ENCODE results near the gene CPT1A. TPM values are rescaled to one million over a fixed set of nuclear protein-coding genes. Genes with fewer than 3 reads are reported as not detected.

The CPT1A gene
- total and polyA plus RNA-seq, 8 donors = 7.0 to 103 (median 30.1) TPM

DNA sequence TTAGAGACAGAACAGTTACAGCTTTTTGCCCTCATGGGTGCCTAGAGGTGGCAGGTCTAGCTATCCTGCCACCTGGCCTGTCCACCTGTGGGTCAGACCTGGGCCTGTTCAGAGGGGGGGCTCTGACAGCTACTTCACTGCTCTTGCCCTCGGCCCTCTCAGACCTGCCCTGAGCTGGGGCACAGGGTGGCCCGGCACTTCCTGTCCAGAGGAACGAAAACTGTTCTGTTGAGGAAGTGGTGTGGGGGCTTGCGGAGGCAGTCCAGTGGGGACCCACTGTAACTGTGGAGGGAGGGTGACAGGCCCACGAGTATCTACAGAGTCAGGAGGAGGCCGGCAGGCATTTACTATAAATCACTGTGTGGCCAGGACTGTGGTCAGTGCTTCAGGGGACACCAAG lies 106.6 kb downstream of the CPT1A start:
- H3K27ac ChIP-seq = no peak overlapping the region
- no peak overlapping the region for H3K4me3 ChIP-seq
- no peak for TF ChIP-seq POLR2A (IDR thresholded peaks at IDR 0.05)
- no peak for TF ChIP-seq EP300 (IDR thresholded peaks at IDR 0.05)
- no peak for TF ChIP-seq POLR2AphosphoS5 (IDR thresholded peaks at IDR 0.05)
- TF ChIP-seq, protein P1, sequence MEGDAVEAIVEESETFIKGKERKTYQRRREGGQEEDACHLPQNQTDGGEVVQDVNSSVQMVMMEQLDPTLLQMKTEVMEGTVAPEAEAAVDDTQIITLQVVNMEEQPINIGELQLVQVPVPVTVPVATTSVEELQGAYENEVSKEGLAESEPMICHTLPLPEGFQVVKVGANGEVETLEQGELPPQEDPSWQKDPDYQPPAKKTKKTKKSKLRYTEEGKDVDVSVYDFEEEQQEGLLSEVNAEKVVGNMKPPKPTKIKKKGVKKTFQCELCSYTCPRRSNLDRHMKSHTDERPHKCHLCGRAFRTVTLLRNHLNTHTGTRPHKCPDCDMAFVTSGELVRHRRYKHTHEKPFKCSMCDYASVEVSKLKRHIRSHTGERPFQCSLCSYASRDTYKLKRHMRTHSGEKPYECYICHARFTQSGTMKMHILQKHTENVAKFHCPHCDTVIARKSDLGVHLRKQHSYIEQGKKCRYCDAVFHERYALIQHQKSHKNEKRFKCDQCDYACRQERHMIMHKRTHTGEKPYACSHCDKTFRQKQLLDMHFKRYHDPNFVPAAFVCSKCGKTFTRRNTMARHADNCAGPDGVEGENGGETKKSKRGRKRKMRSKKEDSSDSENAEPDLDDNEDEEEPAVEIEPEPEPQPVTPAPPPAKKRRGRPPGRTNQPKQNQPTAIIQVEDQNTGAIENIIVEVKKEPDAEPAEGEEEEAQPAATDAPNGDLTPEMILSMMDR (IDR thresholded peaks at IDR 0.05) = no peak
- no peaks in the 10 kb centered on the region for H3K36me3 ChIP-seq
- intact Hi-C loops (cut with DNase I; ENCODE audit: low total_unique reads) = no loop called here
- no peaks in the 10 kb centered on the region for H3K9me3 ChIP-seq
- no peak for DNase-seq
- no peaks in the 10 kb centered on the region for H3K4me1 ChIP-seq
- WGBS, 5 donors = 65 to 86% (median 76%) methylated on average over 6 of the region's 6 CpGs
- H3K27me3 ChIP-seq = no peaks in the 10 kb centered on the region

DNA sequence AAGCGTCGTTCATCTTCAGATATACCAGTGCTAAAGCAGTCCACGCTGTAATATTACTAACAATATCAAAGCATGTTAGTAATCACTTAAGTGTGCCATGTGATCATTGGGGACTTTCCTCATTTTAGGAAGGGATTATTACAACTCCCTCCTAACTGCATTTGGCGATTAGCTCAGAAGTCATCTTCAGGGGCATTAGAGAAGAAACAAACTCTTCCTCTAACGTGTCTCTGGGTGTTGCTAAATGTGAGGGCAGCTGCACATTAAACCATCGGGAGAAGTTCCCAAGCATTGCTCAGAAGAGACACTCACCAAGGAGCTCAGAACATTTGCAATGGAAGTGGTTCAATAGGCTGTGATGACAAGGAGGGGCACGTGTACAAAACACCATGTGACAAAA lies 107.6 kb downstream of the CPT1A start:
- 82 to 89% (median 87%) methylated on average over 7 of the region's 7 CpGs for WGBS, 5 donors
- no peaks in the 10 kb centered on the region for H3K4me1 ChIP-seq
- intact Hi-C loops (cut with DNase I; ENCODE audit: low total_unique reads) = no loop called here
- no peak overlapping the region for H3K4me3 ChIP-seq
- H3K27ac ChIP-seq = no peak overlapping the region
- TF ChIP-seq POLR2A (IDR thresholded peaks at IDR 0.05) (no peak), EP300 (IDR thresholded peaks at IDR 0.05) (no peak), POLR2AphosphoS5 (IDR thresholded peaks at IDR 0.05) (no peak)
- TF ChIP-seq, protein P1 (IDR thresholded peaks at IDR 0.05) = no peak
- H3K27me3 ChIP-seq = no peaks in the 10 kb centered on the region
- no peaks in the 10 kb centered on the region for H3K36me3 ChIP-seq
- no peaks in the 10 kb centered on the region for H3K9me3 ChIP-seq
- no peak for DNase-seq

DNA sequence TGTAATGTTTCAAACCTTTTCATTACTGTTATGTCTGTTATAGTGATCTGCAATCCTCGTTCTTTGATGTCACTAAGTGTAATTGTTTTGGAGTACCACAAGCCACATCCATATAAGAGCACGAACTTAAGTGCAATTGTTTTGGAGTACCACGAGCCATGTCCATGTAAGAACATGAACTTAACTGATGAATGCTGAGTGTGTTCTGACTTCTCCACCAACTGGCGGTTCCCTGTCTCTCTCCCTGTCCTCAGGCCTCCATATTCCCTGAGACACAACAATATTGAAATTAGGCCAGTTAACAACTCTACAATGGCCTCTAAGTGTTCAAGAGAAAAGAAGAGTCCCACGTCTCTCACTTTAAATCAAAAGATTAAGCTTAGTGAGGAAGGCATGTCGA lies 113.9 kb downstream of the CPT1A start:
- Histone ChIP-seq H3K9me3 (no peaks in the 10 kb centered on the region), H3K36me3 (no peaks in the 10 kb centered on the region), H3K4me3 (no peak overlapping the region), H3K27ac (no peak overlapping the region), H3K27me3 (no peaks in the 10 kb centered on the region), H3K4me1 (no peaks in the 10 kb centered on the region)
- DNase-seq = no peak
- no peak for TF ChIP-seq POLR2A (IDR thresholded peaks at IDR 0.05)
- no peak for TF ChIP-seq POLR2AphosphoS5 (IDR thresholded peaks at IDR 0.05)
- no peak for TF ChIP-seq EP300 (IDR thresholded peaks at IDR 0.05)
- TF ChIP-seq, protein P1 (IDR thresholded peaks at IDR 0.05) = no peak
- WGBS, 5 donors = 74 to 90% (median 81%) methylated on average over 6 of the region's 6 CpGs
- intact Hi-C loops (cut with DNase I; ENCODE audit: low total_unique reads) = no loop called here

DNA sequence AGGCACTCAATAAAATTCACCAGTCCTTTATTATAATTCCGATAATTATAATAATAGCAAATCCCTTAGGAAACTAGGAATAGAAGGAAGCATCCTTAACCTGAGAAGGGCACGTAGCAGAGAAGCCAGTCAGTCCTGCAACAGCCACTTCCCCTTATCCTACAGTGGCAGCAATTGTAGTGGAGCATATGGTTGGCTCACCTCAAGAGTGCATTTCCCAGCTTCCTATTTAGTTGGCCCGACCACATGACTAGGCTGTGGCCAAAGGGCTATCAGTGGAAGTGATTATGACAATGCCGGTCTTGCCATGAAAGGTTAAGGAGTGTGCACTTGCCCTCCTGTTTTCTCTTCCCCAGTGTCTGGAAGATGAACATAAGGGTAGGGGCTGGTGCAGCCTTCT lies 117.4 kb downstream of the CPT1A start:
- 64 to 81% (median 67%) methylated on average over 4 of the region's 4 CpGs for WGBS, 5 donors
- Histone ChIP-seq H3K4me3 (no peak overlapping the region), H3K9me3 (peaks cover 0 to 13% (median 12%) of the 10 kb centered on the region in 4 donors), H3K27ac (no peak overlapping the region), H3K27me3 (no peaks in the 10 kb centered on the region), H3K4me1 (no peaks in the 10 kb centered on the region), H3K36me3 (no peaks in the 10 kb centered on the region)
- no peak for TF ChIP-seq POLR2A (IDR thresholded peaks at IDR 0.05)
- no peak for TF ChIP-seq POLR2AphosphoS5 (IDR thresholded peaks at IDR 0.05)
- TF ChIP-seq, protein P1 (IDR thresholded peaks at IDR 0.05) = no peak
- no peak for TF ChIP-seq EP300 (IDR thresholded peaks at IDR 0.05)
- intact Hi-C loops (cut with DNase I; ENCODE audit: low total_unique reads) = no loop called here
- DNase-seq = no peak
